GM19397 (cell line): ENCODE measurements around the gene PRM1.
"Not testable (repeated sequence)": the region's sequence is repeated elsewhere in the genome, so short reads cannot be mapped to it uniquely, and the experiment has no call there.

Source experiments
- ATAC-seq: cut with Tn5 transposase; IDR thresholded peaks from one replicate; pipeline ENCODE4 v1.9.1; 2021; ENCODE audit warnings: mild to moderate bottlenecking, moderate library complexity; ENCODE audit not compliant: unreplicated experiment

The PRM1 gene

DNA sequence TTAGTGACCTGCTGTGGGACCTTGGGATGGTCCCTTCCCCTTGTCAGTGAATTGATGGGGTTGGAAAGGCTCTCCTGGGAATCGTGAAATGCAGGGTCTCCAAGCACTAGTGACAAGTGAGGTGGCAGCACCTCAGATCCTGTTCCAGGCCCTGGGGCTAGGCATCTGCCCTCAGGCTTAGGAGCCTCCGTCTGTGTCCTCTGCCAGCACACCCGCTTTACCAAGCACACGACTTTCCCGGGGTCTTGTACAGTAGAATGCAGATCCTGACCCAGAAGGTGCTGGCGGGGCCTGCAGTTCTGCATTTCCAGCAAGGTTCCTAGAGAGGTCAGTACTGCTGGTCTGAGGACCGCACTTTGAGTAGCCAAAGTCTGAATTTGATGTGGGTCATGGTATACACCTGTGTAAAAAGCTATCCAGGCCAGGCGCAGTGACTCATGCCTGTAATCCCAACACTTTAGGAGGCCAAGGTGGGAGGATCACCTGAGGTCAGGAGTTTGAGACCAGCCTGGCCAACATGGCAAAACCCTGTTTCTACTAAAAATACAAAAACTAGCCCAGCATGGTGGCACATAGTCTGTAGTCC, 33.3 kb upstream of the PRM1 start:
- no peak for ATAC-seq

- no peak for ATAC-seq
Measured at GRCh38 chr16:11313493-11314308, 32.6 kb upstream of the PRM1 start.

DNA sequence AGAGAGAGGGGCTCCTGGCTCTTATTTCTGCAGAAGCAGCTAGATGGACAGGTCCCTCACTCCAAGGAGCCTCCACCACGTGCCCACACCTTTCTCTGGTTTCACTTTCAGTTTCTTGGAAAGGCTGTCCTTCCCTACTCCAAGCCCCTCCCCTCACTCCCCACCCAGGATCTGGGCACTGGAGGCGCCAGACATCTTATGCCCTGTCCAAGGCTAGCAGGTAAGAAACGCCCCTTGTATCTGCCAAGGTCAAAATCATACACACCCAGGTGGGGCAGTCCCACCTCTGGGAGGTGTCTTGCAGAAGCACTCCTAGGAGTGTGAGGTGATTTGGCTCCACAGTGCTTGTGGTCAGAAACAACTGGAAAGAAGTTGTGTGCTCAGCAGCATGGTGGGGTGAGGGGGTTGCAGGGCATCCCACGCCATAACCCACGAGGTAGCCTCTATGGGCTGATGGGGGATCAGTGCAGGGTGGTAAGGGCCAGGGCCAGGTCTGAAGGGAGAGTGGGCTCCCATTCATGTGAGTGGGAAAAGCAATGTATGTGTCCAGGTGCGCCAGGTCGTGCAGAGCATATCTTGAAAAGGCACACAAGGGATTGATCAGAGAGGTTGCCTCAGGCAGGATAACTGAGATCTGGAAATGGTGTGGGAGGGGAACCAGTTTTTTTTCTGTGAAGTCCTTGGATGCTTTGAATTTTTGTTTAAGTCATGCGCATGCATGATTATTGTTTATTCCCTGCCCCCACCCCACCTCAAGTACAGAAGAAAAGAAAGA, 31.8 kb upstream of the PRM1 start:
- ATAC-seq, result no peak

GRCh38 chr16:11310997-11311561, 29.9 kb upstream of the PRM1 start:
- no peak for ATAC-seq

- no peak for ATAC-seq
Measured at GRCh38 chr16:11310634-11310977, 29.5 kb upstream of the PRM1 start.

DNA sequence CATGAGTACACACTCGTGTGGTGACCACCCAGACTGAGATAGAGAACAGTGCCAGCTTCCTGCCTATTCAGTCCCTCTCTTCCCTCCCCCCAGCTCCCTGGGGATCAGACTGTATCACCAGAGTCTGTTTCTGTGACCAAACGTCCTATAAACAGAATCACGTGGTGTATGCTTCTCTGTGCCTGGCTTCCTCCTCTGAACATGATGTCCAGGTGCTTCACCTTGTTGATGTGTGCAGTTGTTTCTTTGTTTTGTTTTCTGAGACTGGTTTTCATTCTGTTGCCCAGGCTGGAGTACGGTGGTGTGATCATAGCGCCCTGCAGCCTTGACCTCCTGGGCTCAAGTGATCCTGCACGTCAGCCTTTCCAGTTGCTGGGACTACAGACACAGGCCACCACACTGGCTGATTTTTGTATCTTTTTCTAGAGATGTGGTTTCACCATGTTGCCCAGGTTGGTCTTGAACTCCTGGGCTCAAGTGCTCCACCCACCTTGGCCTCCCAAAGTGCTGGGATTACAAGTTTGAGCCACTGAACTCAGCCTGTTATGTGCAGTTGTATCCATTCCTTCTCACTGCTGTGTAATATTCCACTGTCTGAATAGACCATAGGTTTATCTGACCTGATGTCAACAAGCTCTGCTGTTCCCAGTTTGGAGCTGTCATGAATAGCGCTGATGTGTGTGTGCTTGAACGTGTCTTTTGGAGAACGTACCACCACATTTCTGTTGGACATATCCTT, 28.9 kb upstream of the PRM1 start:
- peak; percentile 29 for ATAC-seq

DNA sequence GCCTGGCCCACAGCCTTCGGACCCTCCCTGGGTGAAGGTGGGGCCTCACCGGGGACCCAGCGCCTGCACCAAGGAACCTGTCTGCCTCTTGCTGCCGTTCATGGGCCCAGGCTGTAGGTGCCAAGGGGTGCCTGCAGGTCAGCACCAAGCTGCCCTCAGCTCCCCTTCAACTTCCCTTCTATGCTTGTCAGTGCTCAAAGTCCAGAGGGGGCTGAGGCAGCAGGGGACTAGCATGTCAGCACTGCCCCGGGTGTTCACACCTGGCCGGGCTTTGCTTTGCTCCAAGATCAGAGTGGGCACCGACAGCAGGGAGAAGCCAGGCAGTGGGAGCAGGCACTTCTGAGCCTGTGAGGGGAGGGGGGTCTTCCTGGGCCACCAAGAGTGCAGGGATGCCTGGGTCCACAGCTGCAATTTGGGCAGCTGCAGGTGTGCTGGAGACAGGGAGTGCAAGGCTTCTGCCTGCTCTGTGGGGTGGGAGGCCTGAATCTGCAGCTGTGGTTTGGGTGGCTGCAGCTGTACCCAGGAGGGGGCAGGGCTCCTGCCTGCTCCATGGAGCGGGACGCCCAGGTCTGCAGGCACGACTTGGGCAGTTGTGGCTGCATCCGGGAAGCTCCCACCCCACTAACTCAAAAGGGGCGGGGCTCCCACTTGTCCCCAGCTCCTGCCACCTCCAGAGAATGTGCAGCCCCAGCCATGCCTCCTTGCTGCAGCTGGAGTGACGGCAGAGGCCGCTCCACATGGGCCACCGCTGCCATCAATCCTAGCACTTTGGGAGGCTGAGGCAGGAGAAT, 27.6 kb upstream of the PRM1 start:
- ATAC-seq, result peak; percentile 38

DNA sequence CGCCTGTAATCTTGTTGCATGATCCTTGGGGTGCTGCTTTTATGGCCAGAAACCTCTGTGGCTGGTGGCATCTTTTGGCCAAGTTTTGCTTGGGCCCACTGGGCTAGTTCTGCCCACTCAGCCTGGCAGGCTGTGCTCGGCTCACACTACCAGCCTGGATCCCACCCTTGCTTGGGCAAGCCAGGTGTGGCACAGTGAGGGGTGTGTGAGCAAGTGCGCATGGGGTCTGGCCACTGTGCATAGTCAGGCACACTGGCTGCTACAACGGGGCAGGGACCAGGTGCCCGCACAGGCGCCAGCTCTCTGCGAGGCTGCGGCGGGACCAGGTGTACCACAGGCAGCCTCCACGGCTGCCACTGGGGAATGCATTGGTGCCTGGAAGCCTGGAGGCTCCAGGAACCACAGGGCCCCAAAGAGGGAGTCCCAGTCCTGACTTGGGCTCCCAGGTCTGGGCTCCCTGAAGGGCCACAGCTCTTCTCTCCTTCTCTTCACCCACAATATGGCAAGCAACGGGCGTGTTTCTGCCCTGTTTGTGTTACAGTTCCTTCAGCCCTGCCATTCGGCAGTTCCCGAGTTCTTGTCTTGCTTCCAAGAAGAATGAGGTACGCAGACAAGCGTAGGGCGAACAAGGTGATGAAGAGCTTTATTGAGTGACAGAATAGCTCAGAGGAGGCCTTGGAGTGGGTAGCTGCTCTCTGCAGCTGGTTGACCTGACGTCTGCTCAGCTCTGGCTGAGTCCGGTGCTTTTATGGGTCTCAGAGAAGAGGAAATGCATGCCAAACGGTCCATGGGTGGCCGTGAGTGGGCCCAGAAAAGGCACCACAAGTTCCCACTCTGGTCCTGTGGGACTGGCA, 26.7 kb upstream of the PRM1 start:
- no peak for ATAC-seq

GRCh38 chr16:11306997-11307638, 26.0 kb upstream of the PRM1 start:
- no peak for ATAC-seq

GRCh38 chr16:11306381-11306780, 25.3 kb upstream of the PRM1 start:
- no peak for ATAC-seq

DNA sequence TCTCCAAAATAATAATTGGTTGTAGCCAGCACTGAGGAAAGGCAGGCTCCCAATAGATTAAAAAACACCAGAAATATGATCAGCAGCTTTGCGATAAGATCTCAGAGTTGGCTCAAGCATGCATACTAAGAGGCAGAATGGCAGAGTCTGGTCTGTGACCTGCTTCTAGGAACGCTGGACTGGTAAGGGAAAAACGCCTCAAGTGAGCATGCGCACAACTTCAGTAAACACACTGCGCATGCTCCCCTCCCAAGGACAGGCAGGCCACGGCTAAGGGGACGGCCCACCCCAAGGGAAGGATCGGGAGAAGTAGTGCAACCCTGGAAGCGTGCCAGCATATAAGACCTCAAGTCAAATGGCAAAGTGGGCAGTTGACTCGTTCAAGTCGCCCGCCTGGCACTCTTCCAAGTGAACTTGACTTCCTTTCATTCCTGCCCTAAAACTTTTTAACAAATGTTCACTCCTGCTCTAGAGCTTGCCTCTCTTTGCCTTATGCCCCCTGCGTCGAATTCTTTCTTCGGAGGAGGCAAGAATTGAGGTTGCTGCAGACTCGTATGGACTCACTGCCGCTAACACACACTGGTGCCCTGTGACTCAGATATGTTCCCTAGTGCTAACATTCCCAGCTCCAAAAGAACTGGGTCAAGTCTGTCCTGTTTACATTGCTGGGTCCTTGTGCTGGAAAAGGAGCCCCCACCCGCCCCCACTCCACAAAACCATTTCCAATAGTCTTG, 22.4 kb upstream of the PRM1 start:
- no peak for ATAC-seq

GRCh38 chr16:11302977-11303376, 21.8 kb upstream of the PRM1 start:
- no peak for ATAC-seq

DNA sequence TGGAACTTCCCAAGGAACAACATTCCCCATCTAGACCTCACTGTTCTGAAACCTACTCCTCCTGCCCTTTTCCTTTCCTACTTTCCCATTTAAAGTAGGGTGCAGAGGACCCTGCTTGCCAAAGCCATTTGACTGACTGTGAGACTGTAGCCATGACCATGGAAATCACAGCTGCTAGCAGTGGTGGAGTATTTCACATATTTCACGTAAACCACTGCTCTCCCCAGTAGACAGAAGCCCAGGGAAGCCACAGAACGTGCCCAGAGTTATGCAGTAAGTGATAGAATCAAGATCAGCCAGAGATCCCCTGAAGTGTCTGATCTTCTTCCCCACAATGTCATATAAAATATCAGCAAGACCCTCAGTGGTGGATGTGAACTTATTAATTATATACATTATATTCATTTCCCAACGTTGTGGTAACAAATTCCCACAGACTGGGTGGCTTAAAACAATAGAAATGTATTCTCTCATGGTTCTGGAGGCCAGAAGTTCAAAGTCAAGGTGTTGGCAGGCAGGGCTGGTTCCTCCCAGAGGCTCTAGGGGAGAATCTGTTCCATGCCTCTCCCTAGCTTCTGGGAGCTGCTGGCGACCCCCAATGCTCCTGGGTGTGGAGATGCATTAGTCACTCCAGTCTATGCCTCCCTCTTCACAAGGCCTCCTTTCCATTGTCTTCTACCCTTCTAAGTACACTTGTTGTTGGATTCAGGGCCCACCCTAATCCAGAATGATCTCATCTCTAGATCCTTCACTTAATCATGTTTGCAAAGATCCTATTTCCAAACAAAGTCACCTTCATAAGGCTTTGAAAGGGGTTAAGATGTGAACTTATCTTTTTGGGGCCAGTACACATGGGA, 20.7 kb upstream of the PRM1 start:
- no peak for ATAC-seq

DNA sequence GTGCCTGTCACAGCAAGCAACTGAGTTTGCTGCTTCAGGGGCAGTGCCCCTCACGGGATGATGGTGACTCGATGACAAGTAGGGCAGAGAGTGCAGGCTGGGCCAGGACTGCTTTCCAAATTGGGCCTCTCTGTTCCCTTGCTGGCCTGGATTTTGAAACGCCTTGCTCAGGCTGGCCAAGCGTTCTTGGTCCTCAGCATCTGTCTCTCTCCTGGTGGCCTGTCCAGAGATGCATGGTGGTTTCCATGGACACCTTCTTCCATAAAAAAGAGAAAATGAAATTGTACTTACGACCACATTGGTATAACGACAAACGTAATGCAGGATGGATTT, 19.4 kb upstream of the PRM1 start:
- no peak for ATAC-seq

- no peak for ATAC-seq
Measured at GRCh38 chr16:11299865-11300559, 18.9 kb upstream of the PRM1 start.

DNA sequence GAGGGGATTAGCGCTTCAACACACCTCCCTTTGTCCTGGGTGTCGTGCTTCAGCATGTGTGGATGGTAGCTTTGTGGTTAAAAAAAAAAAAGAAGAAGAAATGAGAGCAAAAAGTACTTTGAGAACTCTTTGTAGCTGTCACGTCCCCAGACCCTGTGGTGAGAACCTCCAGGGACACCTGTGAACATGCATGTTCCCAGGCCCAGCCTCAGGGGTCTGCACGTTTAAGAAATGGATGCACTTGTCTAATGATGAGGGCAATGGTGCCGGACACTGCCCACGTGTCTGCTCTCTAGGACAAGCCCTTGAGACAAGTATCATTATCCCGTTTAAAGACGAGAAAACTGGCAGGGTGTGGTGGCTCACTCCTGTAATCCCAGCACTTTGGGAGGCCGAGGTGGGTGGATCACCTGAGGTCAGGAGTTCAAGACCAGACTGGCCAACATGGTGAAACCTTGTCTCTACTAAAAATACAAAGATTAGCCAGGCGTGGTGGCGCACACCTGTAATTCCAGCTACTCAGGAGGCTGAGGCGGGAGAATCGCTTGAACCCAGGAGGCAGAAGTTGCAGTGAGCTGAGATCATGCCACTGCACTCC, 17.9 kb upstream of the PRM1 start:
- not testable (repeated sequence) for ATAC-seq
